IPS-15b (cell line): ENCODE measurements around the gene RNF214.

Experiments
- H3K27me3 ChIP-seq: one replicate; pipeline ENCODE4 v1.6.1; 2013; ENCODE audit warnings: low read length; ENCODE audit not compliant: control insufficient read depth, insufficient read depth
- H3K36me3 ChIP-seq: one replicate; pipeline ENCODE4 v1.6.1; 2013; ENCODE audit warnings: low read length; ENCODE audit not compliant: control insufficient read depth, insufficient read depth
- H3K4me1 ChIP-seq: one replicate; pipeline ENCODE4 v1.6.1; 2013; ENCODE audit warnings: mild to moderate bottlenecking, low read length; ENCODE audit not compliant: control insufficient read depth, insufficient read depth
- H3K4me3 ChIP-seq: one replicate; pipeline ENCODE4 v1.5.1; 2013; ENCODE audit warnings: low read depth, low read length
- H3K9ac ChIP-seq: one replicate; pipeline ENCODE4 v1.6.1; 2013; ENCODE audit warnings: low read depth, mild to moderate bottlenecking, low read length
- H3K9me3 ChIP-seq: one replicate; pipeline ENCODE4 v1.6.1; 2013; ENCODE audit warnings: mild to moderate bottlenecking, low read length; ENCODE audit not compliant: control insufficient read depth, insufficient read depth

RNF214 gene

DNA sequence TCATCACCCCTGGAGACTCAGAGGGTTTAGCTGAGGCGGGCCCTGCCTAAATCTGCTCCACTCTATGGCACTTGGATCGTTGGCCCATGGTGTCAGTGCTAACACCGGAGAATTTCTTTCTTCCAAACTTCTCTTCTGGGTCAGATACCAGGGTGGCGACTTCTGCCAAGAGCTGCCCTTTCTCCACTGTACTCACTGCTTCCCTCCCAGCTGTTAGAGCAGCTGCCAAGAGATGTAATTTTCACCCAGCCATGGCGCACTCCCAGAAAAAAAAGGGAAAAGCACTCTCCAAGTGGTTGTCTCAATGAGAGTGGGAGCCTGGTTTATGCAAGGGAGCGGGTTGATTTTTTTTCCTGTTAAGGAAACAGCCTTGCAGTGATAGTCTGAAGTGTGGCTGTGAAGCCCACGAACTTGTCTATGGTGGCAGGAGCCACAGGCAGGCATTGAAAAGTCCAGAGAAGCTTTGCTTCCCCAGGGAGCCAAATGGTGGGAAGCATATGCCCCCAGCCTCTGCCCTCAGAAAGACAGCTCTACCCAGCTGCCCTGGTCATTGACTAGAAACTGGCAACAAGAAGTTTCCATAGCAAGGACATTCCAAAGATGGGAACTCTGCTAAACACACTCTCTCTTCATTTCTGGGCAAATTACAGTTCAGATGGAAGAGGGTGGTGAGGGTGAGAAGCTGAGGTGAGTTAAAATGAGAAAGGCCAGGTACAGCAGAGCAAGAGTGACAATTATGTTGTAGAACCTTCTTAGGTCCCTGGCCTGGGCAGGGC is 11.3 kb upstream of the RNF214 start:
- H3K9me3 ChIP-seq, result no peaks in the 10 kb centered on the region
- no peak overlapping the region for H3K4me3 ChIP-seq
- H3K9ac ChIP-seq, result no peak overlapping the region
- H3K36me3 ChIP-seq, result peaks cover 18% of the 10 kb centered on the region
- H3K27me3 ChIP-seq, result no peaks in the 10 kb centered on the region
- H3K4me1 ChIP-seq, result no peaks in the 10 kb centered on the region

DNA sequence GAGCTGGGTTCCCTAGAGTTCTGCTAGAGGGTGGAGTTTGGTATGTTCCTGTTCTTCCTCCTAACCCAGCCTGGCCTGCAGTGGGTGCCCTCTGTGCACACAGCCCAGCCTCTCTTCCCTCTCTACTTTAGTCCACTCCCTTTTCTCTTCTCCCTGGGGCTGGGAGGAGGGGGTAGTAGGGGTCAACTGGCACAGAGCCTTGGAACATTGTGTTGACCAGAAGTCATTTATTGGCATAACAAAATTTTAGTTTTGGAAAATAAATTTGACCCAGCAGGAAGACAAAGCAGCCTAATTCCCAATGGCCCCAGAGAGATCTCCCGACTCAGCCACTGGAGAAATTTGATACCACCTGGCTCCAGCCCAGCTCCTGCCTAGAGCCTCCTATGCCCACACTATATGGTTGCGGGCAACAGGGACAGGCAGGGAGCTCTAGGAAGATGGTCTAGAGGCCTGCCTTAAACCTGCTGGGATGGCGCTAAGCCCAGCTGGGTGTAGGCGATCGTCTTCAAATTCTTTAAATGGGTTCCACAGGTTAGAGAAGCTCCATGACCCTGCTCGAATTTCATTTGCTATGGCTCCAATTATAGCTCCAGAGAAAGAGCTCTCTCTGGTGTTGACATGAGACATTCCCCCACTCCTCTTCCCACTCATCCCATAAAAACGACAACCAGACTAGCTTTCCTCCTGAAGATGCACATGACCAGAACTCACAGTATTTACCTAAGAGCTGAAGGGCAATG is 10.5 kb upstream of the RNF214 start:
- peaks cover 21% of the 10 kb centered on the region for H3K36me3 ChIP-seq

DNA sequence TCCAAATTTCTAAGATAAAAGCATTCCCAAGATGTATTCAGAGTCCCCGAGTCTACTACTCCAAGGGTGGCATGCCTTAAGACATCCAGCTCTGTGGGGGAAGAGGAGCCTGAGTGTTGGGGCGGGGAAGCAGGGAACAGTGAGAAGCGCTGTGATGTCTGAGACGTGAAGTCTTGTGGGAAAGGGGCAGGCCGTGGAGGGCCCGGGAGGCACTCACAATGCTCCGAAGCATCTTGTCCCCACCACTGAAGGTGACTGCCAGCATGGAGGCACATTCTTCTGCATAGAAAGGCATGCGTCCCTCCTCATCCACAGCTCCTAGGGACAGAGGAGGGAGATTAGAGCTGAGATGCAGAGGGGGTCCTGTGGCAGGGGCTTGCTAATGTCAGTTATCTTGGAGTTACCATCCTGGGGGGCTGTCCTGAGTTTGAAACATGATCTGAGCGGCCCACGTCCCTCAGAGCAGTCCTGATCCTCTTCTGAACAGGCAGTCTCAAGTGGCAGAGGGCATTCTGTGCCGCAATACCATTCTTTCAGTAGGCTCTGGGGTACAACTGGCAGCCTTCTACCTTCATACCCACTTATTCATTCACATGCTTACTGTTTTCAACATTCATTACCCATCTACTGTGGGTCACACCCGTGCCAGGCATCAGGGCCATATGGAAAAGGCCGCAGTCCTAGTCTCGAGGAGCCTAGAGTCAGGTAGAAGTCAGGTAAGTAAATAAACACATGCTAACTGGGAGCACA is 9.3 kb upstream of the RNF214 start:
- Histone ChIP-seq H3K9ac (no peak overlapping the region), H3K36me3 (peaks cover 24% of the 10 kb centered on the region), H3K9me3 (no peaks in the 10 kb centered on the region), H3K4me3 (no peak overlapping the region), H3K27me3 (no peaks in the 10 kb centered on the region), H3K4me1 (no peaks in the 10 kb centered on the region)

More for the DNA sequence above, 10.5 kb upstream of the RNF214 start:
- no peaks in the 10 kb centered on the region for H3K9me3 ChIP-seq
- H3K4me1 ChIP-seq, result no peaks in the 10 kb centered on the region
- H3K27me3 ChIP-seq, result no peaks in the 10 kb centered on the region
- H3K4me3 ChIP-seq, result no peak overlapping the region
- H3K9ac ChIP-seq, result no peak overlapping the region

DNA sequence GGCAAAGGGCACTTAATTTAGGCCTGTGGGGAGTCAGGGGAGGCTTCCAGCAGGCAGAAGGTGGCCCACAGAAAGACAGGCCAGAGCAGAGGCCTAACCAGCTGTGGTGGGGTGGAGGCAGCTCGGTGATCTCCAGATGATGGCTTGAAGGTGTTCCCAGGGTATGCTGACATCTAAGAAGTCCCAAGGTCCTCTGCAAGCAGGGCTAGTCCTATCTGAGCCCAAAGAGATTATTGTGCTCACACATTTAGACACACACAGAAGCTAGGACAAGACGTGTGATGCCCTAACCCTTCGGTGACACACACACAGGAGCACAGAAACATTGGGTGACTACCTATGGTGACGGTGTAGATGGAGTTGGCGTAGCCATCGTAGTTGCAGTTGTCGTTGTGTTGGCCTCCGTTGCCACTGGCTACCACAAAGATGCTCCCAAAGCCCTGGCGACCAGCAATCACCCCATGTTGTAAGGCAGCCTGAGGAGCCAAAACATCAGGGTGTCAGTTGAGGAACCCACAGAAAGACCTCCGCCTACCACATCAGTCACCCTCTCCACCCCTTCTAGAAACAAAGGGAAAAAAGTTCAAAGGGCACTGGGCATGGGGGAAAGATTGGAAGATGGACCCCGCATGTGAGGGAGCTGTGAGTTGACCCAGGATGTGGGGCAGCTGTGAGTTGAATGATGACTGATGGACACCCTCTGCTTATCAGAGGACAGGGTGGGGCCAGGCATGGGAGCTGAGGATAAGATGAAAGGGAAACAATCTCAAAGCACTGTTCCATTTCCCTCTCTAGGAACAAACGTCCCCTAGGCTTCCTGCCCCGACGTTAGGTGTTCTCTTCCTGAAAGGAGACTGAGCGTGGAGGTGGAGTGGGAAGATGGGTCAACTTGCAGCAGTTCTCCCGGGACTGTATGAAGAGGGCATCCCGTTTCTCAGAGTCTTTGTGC is 8.5 kb upstream of the RNF214 start:
- Histone ChIP-seq H3K9ac (no peak overlapping the region), H3K4me3 (no peak overlapping the region), H3K9me3 (no peaks in the 10 kb centered on the region), H3K27me3 (no peaks in the 10 kb centered on the region), H3K36me3 (peaks cover 19% of the 10 kb centered on the region), H3K4me1 (no peaks in the 10 kb centered on the region)

DNA sequence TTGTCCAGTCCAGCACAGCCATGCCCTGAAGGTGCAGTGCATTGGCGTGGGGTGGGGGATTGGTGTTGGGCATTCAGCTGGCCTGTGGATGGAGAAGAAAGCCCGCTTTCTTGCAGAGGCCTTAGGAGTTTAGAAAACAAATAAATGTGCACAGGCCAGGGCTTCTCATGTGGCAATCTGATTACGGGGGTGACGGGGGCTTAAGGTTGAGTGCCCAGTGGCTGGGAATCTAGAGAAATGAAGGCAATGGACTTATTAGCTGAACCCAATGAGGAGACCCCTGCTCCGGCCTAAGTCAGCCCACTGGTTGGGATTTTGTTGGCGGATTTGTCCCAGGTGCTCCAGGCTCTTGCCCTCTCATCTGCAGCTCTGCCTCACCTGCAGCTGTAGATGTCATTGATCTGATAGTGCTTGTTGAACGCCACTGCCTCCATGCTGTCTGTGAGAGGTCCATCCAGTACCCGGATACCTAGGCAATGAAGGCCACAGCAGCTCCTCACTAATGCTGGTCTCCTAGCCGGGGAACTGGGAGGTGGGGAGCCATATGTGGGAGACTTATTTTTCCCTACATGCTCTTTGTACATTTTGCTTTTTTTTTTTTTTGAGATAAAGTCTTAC is 6.8 kb upstream of the RNF214 start:
- no peak overlapping the region for H3K4me3 ChIP-seq
- no peaks in the 10 kb centered on the region for H3K4me1 ChIP-seq
- no peak overlapping the region for H3K9ac ChIP-seq
- no peaks in the 10 kb centered on the region for H3K9me3 ChIP-seq
- peaks cover 25% of the 10 kb centered on the region for H3K36me3 ChIP-seq
- H3K27me3 ChIP-seq, result no peaks in the 10 kb centered on the region

DNA sequence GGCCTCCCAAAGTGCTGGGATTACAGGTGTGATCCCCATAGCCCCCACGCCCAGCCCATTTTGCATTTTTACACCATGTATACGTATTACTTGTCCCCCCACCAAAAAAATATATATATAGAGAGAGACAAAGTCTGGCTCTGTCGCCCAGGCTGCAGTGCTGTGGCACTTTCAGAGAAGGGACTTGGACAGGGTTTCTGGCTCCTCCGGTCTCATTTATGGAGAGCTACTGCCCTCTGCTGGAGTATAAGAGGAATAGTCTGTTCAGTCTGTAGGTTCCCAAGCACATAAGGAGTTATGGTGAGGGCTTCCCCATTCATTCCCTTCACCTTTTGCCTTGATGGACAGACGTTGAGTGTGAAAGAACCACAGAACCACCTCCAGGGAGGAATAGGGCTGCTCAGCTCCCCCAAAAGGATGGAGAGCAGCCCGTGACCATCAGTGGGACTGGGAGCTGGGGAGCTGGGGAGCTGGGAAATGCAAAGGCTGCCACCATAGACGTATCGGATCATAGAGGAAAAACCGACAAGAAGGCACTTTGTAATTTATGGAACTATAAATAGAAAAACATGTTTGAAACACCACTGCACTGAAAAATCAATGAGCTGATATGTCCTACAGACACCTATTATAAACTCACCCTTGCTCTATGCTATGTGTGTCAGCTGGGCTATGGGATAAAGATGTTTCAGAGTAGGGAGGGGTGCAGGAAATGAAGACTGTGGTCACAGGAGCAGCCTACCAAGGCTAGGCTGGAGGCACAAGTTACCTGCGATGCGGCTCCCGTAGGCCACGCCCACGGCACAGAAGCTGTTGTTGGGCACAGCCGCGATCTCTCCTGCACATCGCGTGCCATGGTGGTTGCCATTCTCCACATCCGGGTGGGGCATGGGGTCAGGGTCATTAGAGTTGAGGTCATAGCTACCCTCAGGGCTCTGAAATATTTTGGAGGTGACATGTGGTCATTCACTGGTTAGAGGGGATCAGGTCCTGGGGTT is 5.8 kb upstream of the RNF214 start:
- no peaks in the 10 kb centered on the region for H3K27me3 ChIP-seq
- no peak overlapping the region for H3K9ac ChIP-seq
- no peaks in the 10 kb centered on the region for H3K4me1 ChIP-seq
- H3K9me3 ChIP-seq, result no peaks in the 10 kb centered on the region
- H3K4me3 ChIP-seq, result no peak overlapping the region
- H3K36me3 ChIP-seq, result peaks cover 25% of the 10 kb centered on the region

DNA sequence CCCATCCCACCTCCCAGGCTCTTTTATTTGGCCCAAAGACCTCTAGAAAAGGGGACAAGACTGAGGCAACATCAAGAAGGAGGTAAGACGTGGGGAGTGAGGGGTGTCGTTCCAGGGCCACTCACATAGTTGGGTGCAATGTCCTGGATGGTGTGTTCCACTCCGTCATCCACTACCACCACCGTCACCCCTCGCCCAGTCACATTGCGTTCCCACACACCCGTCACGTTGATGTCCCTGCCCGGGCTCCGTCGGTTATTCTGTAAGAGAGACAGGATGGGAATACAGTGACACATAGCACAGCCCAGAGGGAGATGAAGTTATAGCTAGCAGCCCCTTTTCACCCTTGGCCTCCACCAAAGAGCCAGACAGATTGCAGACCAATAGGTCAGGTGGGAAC is 4.4 kb upstream of the RNF214 start:
- no peaks in the 10 kb centered on the region for H3K27me3 ChIP-seq
- H3K9ac ChIP-seq, result no peak overlapping the region
- no peak overlapping the region for H3K4me3 ChIP-seq
- no peaks in the 10 kb centered on the region for H3K9me3 ChIP-seq
- H3K36me3 ChIP-seq, result peaks cover 25% of the 10 kb centered on the region
- H3K4me1 ChIP-seq, result no peaks in the 10 kb centered on the region

DNA sequence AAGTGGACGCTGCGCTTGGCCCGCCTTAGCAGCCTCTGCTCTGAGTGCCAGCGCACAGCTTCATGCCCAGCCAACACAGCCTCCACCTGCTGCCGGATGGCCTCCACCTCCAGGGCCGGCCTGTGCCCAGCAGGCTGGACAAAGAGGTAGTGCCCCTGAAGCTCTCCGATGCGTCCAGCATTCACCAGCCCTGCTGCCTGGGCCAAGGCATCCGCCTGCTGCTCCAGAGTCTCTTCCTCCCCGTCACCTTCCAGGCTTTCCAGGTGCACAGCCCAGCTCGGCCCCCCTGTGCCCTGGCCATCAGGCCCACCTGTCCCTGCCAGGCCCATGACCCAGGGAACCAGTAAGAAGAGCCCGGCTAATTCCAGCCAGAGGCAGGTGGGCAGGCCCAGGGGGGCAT is 3.1 kb upstream of the RNF214 start:
- peaks cover 25% of the 10 kb centered on the region for H3K36me3 ChIP-seq

DNA sequence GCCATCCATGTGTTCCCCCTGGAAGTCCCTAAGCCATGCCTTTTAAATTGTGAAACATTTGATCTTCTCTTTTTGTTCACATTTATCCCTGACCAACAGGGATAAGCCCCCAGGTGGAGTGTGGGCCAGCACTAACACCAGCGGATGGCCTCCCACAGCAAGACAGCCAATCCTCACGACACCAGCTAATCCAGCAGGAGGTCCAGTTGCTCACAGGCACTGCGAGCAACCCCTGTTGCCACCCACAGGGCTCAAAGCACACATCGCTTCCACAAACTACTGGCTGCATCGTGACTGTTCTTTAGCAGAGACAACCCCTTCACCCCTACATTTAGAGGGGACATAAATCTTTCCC is 2.6 kb upstream of the RNF214 start:
- Histone ChIP-seq H3K9me3 (no peaks in the 10 kb centered on the region), H3K9ac (peak overlapping the region; percentile 24), H3K27me3 (no peaks in the 10 kb centered on the region), H3K4me3 (no peak overlapping the region), H3K4me1 (peaks cover 5% of the 10 kb centered on the region), H3K36me3 (peaks cover 25% of the 10 kb centered on the region)

More for the DNA sequence above, 3.1 kb upstream of the RNF214 start:
- Histone ChIP-seq H3K4me1 (peaks cover 5% of the 10 kb centered on the region), H3K4me3 (no peak overlapping the region), H3K9ac (no peak overlapping the region), H3K9me3 (no peaks in the 10 kb centered on the region), H3K27me3 (no peaks in the 10 kb centered on the region)

DNA sequence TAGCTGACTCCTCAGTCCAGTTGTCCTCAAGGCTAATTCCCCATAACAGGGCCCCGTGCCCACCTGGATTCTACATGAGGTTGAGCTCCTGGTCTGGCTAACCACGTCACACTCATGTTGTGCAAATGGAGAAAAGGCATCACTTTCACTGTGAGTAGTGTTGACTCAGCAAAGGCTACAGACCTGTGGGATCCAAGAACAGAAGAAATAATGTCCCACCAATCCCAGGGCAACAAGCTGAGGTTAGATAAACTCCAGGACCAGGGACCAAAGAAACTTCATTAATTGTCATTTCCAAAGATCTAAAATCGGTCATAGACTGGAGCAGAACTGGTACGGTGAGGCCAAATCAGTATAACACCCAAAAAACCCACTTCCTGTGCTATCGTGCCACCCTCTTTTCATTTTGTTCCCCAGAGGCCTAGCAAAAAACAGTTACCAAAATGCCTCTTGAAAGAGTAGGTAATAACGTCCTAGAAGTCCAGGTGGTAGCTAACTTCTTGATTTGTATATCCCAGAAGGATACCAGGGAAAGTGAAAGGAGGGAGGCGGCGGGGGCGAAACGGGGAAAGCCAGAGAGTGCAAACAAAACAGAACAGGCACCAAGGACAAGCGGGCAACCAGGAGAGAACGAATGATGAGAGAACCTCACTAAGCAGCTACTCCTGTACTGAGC is 2.0 kb upstream of the RNF214 start:
- no peak overlapping the region for H3K4me3 ChIP-seq
- peak overlapping the region; percentile 24 for H3K9ac ChIP-seq
- H3K4me1 ChIP-seq, result peaks cover 5% of the 10 kb centered on the region
- H3K36me3 ChIP-seq, result peaks cover 25% of the 10 kb centered on the region
- no peaks in the 10 kb centered on the region for H3K9me3 ChIP-seq
- H3K27me3 ChIP-seq, result no peaks in the 10 kb centered on the region
